GM19025 (cell line): ENCODE results near the gene TAF11.
"Not testable (repeated sequence)": the region's sequence is repeated elsewhere in the genome, so short reads cannot be mapped to it uniquely, and the experiment has no call there.

Source experiments
- ATAC-seq: cut with Tn5 transposase; IDR thresholded peaks from one replicate; pipeline ENCODE4 v1.9.1; 2021; ENCODE audit warnings: mild to moderate bottlenecking, low read depth, moderate library complexity; ENCODE audit not compliant: unreplicated experiment

The TAF11 gene, protein sequence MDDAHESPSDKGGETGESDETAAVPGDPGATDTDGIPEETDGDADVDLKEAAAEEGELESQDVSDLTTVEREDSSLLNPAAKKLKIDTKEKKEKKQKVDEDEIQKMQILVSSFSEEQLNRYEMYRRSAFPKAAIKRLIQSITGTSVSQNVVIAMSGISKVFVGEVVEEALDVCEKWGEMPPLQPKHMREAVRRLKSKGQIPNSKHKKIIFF

DNA sequence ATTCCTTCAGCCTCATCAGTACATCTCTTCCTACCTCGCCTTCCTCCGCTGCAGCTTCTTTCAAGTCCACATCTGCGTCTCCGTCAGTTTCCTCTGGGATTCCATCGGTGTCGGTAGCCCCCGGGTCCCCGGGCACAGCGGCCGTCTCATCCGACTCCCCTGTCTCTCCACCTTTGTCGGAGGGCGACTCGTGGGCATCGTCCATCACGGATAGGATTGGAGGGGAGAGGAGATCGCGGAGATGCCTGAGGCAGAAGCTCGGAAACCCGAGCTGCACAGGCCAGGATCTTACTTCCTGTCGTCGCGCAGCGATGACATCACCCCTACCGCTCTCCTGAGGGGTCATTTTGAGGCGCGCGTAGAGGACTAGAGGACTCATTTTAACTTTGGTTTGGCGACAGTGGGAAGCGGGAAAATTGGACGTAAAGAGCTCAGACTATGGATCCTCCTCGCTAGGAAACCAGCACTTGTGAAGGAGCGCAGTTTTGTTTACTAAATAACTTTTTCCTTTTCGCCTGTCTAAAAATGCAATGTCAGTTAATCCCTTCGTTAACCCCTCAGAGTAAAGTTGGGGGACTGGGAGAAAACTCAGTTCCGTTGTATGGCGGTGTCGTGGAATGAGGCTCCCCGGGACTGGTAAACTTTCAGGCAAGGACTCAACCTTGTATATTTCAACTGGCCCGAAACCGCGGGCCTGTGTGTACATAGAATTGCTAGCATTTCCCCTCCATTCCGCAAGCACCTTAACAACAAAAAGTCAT lies at the start of gene TAF11:
Gene TAF11, minus strand, starts transcription at position 290 of the 761 bp plus-strand sequence. Its CDS starts 85 bp downstream, at position 205.
- ATAC-seq = no peak

DNA sequence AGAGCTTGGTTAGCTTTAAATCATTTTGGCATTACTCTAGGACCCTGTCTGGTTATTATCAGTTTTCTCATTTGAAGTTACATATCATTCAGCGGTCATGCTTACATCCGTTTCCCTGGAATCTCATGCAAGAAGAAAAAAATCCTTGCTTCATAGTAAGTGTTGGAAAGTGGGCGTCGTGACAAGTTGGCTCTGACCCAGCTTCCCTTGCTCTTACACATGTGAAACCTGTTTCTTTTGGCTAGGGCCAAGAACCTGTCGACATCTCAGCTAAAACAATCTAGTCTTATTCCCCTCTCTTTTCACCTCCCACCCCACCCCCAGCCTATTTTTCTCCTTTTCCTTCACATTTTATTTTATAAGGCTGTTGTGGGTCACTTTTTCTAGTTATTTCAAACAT lies 46.7 kb upstream of the TAF11 start:
- ATAC-seq = no peak

DNA sequence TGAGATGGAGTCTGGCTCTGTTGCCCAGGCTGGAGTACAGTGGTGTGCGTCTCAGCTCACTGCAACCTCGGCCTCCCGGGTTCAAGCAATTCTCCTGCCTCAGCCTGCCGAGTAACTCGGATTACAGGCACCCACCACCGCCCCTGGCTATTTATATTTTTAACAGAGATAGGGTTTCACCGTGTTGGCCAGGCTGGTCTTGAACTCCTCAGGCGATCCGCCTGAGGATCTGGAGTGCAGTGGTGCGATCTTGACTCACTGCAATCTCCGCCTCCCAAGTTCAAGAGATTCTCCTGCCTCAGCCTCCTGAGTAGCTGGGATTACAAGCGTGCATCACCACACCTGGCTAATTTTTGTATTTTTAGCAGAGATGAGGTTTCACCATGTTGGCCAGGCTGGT lies 44.4 kb upstream of the TAF11 start:
- not testable (repeated sequence) for ATAC-seq

DNA sequence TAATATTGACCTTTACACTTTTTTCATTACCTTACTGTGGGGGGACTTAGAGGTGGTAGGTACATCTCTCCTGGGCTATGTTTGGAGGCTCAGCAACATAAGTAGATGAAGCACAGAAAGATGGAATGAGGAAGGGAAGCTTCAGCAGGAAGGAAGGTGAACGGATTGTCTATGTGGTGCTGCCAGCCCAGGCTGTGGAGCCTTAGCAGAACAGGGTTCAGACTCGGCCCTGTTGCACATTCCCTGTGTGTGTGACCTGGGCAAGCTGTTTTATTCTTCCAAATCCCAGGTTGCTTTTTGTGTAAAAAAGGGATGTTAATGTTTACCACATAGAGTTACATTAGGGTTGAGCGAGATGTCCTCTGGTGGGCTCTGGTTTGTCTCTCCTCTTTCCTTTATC lies 42.4 kb upstream of the TAF11 start:
- ATAC-seq = no peak

DNA sequence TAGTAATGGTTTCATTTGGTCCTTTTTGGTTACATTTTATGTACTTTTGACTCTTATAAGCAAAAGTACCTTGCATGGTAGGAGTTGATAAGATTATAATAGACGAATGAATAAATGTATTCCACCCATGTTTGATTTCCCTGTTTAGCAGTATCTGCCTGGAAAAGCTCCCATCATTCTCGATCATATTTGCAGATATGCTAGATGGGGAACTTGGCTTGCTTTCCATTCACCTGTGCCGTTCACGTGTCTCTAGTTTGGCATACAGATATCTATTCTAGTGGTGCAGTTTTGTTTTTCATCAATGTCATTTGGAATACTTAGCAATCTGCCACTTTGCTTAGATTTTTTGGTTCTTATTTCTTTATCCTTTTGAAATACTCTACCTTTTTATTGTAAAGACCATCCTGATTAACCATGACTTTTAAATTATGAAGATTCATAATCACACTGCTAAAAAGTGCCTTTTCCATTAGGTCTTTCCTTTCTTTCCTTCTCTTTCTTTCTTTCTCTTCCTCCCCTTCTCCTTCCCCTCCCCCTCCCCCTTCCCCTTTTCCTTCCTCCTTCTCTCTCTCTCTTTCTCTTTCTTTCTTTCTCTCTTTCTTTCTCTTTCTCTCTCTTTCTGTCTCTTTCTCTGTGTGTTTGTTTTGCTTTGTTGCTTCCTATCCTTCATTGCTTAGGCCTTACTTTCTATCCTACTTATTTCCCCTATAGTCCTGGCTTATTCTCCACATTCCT lies 41.6 kb upstream of the TAF11 start:
- no peak for ATAC-seq

DNA sequence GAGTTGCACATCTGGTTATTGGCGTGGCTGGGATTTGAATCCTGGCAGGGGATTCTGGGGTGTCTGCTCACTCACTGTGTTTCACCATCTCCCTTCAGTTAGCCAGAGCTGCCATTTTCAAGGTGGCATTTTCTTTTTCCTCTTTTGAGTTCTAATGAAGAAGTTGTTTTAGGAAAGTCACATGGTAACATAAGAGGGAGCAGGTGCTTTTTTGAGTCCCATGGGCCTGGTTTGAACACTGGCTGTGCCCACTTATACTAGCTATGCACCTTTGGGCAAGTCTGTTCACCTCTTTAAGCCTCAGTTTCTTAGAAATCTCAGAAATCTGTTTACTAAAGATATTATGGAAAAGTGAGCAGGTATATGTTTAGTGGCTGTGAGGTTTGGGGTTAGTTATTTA lies 40.9 kb upstream of the TAF11 start:
- ATAC-seq = no peak

DNA sequence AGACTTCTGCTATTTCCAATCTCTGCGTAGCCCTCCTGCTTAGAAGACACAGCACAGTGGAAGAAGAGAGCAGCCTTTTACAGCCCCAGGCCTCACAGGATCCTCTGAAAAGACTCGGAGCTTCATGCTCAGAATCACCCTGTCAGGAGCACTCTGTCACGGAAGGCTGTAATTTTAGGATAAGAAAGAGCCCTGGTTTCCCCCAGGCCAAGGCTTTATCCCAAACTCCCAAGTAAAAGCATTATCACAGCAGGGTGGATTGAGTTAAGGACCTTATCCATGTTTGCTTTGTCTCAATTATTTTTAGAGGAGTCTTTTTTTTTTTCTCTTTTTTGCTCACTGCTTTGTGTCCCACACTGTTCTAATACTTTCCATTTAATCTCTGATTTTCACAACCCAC lies 40.4 kb upstream of the TAF11 start:
- no peak for ATAC-seq

DNA sequence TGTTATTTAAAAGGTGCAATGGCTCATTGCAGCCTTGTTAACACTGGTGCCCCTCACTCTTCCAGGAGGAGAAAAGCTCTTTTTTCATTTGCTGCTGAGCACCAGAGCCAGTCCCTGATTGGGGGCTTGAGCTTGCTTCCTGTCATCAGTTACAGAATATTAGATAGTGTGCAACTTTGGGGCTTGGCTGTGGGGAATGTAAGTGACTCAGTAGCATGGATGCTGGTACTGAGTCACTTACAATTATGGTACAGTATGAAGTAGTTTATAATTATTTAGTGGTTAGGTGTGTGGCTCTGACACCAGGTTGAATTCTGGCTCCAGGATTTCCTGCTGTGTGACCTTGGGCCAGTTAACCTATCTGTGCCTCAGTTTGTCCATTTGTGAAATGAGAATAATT lies 38.8 kb upstream of the TAF11 start:
- ATAC-seq = no peak

DNA sequence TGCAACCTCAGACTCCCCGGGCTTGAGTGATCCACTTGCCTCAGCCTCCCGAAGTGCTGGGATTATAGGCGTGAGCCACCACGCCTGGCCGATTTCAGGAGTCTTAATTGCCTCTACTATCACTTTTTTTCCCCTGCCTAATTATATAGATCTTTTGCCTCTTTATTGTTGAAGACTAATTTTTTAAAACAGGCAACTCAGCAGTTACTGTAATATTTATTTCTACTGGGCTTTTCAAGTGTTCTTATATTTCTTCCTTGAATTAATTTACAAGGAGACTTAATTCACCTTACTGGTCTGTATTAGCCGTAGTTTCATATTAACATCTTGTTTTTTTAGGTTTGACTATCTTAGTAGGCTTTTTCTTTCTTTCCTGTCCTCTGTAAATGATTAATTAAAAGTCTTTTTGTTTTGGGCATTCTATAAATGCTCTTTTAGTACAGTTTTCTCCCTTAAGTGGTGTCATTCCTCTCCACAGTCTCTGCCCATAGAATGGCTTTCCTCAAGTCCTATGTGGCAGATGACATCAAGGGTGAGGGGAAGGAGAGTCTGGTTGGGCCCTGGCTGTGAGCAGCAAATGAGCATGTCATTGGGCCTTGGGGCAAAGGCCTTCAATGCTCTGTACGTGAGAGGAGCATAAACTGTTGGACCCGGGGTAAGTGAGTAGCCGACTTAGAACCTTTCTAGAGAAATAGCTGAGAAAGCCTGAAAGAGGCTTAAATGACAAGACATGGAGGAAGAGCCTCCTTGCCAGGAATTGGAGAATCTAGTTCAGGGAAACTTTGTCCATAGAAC lies 37.2 kb upstream of the TAF11 start:
- no peak for ATAC-seq

DNA sequence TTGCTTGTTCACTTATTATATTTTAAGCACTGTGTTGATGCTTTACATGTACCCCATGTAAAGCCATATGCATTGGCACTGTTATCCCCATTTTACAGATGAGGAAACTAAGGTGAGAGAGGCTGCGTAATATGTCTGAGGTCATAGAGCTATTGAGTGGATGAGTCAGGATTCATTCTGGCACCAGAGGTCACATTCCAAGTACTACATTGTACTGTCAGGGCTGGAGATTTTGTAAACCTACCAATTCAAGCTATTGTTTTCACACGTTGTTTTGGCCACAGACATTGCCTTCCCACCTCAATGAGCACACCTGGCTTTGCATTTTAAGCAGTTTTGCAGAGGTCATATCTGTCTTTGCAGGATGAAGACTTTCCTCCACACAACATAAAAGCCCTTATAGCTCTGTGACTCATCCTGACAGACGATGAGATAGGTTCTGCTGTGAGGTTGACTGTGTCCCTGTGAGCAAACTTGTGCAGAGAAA lies 34.4 kb upstream of the TAF11 start:
- ATAC-seq = no peak

DNA sequence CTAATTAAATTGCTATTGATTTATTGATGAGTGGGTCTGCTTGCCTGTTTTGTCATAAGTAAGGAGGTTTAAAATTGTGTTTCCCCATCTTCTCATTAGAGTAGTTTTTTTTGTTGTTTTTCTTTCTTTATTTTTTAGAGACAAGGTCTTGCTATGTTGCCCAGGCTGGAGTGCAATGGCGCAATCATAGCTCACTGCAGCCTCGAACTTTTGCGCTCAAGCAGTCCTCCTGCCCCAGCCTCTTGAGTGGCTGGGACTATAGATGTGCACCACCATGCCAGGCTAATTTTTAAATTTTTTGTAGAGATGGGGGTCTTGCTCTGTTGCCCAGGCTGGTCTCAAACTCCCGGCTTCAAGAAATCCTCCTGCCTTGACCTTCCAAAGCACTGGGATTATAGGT lies 32.3 kb upstream of the TAF11 start:
- no peak for ATAC-seq

DNA sequence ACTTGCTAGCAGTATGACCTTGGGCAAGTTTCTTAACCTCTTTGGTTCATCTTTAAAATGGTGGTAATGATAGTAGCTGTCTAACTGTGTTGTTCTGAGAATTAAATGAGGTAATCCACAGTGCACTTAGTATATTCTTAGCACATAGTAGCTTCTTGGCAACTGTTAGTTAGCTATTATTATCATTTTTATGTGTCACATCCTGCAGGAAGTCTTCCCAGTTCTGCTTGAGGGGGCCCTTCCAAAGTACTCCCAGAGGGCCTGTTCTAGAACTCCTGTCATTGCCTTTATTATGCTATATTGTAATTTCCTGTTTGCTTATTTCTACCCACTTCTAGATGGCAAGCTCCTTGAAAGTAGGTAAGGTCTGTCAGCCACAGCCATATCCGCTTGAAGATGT lies 31.8 kb upstream of the TAF11 start:
- no peak for ATAC-seq

DNA sequence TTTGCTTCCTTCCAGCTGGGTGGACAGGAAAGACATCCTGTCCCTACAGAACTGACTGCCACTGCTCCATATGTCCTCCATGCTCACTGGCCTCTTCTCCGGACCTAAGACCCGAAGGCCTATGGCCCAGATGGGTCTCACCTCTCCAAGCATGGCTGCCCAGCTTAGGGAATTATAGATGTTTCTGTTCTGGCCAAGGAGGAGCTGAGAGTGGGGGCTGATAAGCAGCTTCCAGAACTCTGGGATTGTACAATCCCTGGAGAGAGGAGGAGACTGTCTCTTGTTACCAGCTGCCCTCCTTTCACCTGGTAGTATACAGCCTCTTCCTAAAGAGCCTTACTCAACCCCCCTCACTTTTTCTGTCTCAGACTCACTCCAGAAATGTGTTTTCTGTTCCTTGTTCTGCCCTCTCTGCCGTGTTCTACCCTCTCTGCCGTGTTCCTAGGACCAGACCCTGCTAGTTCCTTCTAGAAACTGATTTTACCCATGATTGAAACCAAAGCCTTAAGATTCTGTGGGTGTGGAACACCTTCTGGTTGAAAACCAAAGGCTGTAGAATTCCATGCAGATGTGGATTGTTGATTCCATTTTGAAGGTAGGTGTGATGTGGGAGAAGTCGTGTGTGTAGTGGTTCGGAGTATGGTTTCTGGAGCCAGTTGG lies 29.9 kb upstream of the TAF11 start:
- ATAC-seq = no peak

DNA sequence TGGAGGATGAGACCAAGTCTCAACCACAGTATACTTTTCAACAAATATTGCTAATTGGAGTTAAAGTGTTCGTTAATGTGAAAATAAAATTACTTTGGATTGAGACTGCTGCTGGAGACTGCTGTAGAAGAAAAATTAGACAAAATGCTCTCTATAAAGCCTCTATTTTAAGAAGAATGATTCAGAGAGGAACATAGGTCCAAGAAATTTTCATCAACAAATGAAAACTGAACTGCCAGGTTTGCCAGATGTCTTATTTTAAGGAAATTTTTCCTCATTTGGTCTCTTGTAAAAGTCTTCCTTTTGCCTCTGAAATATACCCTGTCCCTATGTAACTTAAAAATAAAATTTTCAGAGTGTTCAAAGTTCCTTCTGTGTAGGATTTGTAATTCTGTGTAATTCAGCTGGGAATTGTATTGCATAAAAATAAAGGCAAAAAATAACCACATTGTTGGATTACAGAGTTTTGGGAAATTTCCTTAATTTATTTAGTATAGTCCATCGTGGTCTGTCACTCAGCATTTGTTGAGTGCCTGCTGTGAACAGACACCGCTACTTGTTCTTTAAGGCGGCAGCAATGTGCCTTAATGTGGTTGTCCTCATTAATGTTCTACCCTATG lies 28.6 kb upstream of the TAF11 start:
- no peak for ATAC-seq

DNA sequence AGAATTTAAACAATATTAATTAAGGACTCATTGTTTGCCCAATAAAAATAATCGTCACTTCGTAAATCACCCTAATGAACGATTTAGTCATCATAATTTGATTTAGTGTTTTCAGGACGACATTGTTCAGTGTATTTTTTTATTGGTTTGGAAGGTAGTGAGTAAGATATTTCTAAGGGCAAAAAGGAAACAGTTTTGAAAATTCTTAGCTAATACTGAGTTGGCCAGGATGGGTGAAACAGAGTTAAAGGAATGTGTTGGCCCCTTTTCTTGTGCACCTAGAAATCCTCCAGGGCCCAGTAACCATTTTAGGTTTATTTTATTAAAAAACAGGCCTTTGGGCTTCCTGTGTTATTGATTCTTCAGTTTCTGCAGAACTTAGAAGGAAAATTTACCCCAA lies 26.5 kb upstream of the TAF11 start:
- ATAC-seq = no peak

DNA sequence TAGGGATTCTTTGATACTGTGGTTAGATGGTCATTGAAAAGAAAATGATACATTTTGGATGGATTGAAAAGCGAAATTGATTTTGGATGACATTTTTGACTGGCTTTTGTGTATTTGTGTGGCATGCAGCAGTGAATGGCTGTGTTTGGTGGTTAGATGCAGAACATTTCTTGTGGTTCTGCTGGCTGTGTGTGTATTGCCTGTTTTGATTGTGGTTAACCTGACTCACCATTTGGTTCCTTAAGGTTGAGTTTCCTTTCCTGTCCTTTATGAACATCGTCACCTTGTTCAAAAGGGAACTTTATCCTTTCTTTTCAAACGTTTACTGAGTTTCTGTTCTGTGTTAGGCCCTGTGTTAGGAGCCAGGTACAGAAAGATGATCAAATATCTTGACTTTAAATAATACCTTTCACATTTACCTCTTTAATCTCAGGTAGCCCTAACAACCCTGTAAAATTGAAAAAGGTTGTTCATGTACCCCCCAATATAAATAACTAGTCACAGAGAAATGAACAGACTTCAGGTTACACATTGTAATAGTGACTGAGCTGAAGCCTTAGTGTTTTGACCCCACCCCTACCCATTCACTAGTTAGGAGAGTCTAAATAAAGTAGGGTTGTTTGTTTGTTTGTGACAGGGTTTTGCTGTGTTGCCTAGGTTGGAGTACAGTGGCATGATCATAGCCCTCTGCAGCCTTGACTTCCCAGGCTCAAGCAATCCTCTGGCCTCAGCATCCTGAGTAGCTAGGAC lies 25.0 kb upstream of the TAF11 start:
- ATAC-seq = peak; percentile 74

DNA sequence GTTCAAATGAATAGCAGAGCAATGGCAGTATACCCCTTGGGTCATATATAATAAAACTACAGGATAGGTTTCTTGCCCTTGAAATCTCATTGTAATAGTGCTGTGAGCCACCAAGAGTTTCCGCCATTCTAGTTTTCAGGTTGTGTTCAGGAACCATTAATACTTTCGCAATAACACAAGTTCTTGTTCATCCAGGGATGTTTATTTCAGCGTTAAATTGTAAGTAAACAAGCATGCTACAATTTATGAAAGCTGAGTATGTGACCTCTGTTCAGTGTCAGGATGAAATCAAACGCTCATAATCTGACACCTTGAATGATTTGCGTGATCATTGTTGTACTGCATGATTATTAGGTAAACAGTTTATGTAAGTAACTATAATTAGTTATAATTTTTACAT lies 24.0 kb upstream of the TAF11 start:
- no peak for ATAC-seq

DNA sequence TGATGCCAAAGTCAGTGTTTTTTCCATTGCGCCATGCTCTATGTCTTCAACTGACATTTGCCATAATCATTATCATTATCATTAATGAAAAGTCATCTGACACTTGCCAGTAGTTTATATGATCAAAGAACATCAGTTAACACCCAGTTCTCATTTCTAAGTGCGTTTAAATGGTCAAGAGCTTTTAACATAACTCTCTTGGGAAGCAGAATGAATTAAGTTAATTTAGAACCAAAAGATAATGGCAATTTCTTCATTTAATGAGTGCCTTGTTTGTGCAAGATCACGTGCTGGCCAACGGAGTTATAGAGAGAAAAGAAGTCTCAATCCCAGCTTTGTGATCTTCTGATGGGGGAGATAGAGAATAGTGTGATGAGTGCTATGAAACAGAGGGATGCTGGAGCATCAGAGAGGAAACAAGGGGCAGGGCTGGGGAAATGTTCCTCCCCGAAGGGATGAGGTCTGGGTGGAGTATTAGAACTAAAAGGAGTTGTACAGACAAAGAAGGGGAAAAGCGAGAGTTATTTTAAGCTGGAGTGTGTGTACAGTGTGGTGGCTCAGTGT lies 21.6 kb upstream of the TAF11 start:
- no peak for ATAC-seq

DNA sequence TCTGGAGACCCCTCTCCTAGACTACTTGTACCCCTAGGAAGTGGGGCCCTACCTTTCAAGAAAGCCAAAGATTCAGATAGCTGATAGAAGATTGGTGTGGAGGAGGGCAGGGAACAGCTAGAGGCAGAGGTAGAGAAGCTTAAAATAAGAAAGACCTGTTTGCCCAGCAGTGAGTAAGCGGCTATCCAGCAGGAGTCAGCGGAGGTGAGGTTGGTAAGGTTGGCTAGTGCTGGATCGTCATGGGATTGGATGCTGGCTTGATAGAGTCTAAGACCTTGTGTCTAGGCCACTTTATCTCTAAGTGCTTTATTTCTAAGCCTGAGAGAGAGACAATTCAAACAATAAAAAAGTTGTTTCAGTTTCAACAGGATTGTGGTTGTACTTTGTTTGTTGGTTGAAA lies 20.4 kb upstream of the TAF11 start:
- no peak for ATAC-seq
